A673 (cell line): ENCODE results near the gene DCHS2. TPM values are rescaled to one million over a fixed set of nuclear protein-coding genes. Genes with fewer than 3 reads are reported as not detected.

Experiments used
- BruUV-seq: library from RNA; stranded (reverse); fragments of 400-500 nt; replicated peaks from 2 replicates; lab custom pipeline; 2021; lab: Mats Ljungman, UMichigan
- CTCF ChIA-PET: fragments of 300-600 bp; sonication (Branson Sonifier 250); formaldehyde crosslinking; loops from one replicate; lab custom pipeline; 2022; ENCODE audit warnings: antibody characterized with exemption; lab: Charles Lee
- POLR2A ChIA-PET: fragments of 300-600 bp; sonication (Branson Sonifier 250); formaldehyde crosslinking; loops from one replicate; lab custom pipeline; 2022; ENCODE audit warnings: antibody characterized with exemption; ENCODE audit not compliant: low non-redundant PET; lab: Charles Lee
- DNase-seq: peaks from one replicate; pipeline ENCODE4 v3.0.0-alpha.2; 2015; ENCODE audit warnings: low spot score
- H3K27ac ChIP-seq: fragments of 200-600 bp; sonication (generic); 2 replicates; pipeline ENCODE4 v1.5.1; 2016; ENCODE audit warnings: mixed run types, low read depth, mild to moderate bottlenecking, mixed read lengths, antibody characterized with exemption, low read length; ENCODE audit not compliant: poor library complexity, severe bottlenecking
- H3K27me3 ChIP-seq: fragments of 200-600 bp; sonication (generic); replicated peaks from 2 replicates; pipeline ENCODE4 v1.6.1; 2017; ENCODE audit warnings: mixed run types, low read depth, mild to moderate bottlenecking, mixed read lengths, antibody characterized with exemption, low read length; ENCODE audit not compliant: insufficient read depth, poor library complexity
- H3K36me3 ChIP-seq: fragments of 200-600 bp; sonication (generic); 2 replicates; pipeline ENCODE4 v1.6.1; 2016; ENCODE audit warnings: mixed run types, mild to moderate bottlenecking, mixed read lengths, antibody characterized with exemption, low read length; ENCODE audit not compliant: insufficient read depth, poor library complexity, severe bottlenecking
- H3K4me1 ChIP-seq: fragments of 200-600 bp; sonication (generic); 2 replicates; pipeline ENCODE4 v1.6.1; 2017; ENCODE audit warnings: mixed run types, mild to moderate bottlenecking, mixed read lengths, antibody characterized with exemption, low read length; ENCODE audit not compliant: insufficient read depth, poor library complexity, severe bottlenecking
- H3K4me3 ChIP-seq: fragments of 200-600 bp; sonication (generic); 2 replicates; pipeline ENCODE4 v1.5.1; 2016; ENCODE audit warnings: low read depth, mixed run types, mild to moderate bottlenecking, mixed read lengths, low read length; ENCODE audit not compliant: poor library complexity, severe bottlenecking
- H3K9me3 ChIP-seq: fragments of 200-600 bp; sonication (generic); 2 replicates; pipeline ENCODE4 v1.6.1; 2016; ENCODE audit warnings: mixed run types, low read depth, mild to moderate bottlenecking, mixed read lengths, antibody characterized with exemption, low read length; ENCODE audit not compliant: poor library complexity, severe bottlenecking
- EZH2 ChIP-seq: fragments of 200-600 bp; sonication (generic); IDR thresholded peaks from 2 replicates; pipeline ENCODE4 v1.6.1; 2017; ENCODE audit warnings: borderline replicate concordance, low read depth, mild to moderate bottlenecking, mixed read lengths, antibody characterized with exemption, low read length; ENCODE audit not compliant: poor library complexity, severe bottlenecking
- intact Hi-C: fragments of 100-400 bp; cut with micrococcal nuclease; formaldehyde crosslinking; loops from one replicate; pipeline ENCODE4 v1.10.0; 2022; ENCODE audit not compliant: unreplicated experiment
- total RNA-seq: library from RNA; stranded (reverse); gene quantifications from 2 replicates; pipeline ENCODE4 v1.2.3, GENCODE V29; 2021
- TF ChIP-seq, protein P1 (sequence below): fragments of 300-800, 200-600 bp; sonication (generic); conservative IDR thresholded peaks from 2 replicates; pipeline ENCODE4 v1.5.1; 2017; ENCODE audit warnings: low read depth, mild to moderate bottlenecking, antibody characterized with exemption, low read length, moderate library complexity, mixed read lengths

The DCHS2 gene
- total RNA-seq, 1 experiment from 2014 or later: 0.58 TPM

DNA sequence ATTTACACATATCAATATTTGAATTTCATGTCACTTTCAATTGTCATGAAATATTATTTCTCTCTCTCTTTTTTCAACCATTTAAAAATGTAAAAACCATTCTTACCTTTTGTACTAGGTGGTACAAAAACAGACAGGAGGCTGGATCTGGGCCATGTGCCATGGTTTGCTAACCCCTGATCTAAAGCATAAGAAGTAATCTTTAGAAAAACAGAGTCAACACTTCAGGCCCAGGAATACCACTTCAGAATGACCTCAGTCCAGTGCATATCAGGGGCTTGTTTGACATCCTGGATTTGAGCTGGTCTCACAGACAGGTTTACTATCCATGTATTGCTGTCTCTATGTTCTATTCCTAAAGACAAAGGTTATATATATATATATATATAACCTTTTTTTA is 102.5 kb downstream of the DCHS2 start:
- Histone ChIP-seq H3K27me3 (no peaks in the 10 kb centered on the region), H3K36me3 (no peaks in the 10 kb centered on the region), H3K4me3 (no peak overlapping the region), H3K4me1 (no peaks in the 10 kb centered on the region), H3K9me3 (no peaks in the 10 kb centered on the region), H3K27ac (no peak overlapping the region)
- intact Hi-C loops: no loop called here
- no peak for DNase-seq
- BruUV-seq: no TSS peak
- TF ChIP-seq, protein P1, sequence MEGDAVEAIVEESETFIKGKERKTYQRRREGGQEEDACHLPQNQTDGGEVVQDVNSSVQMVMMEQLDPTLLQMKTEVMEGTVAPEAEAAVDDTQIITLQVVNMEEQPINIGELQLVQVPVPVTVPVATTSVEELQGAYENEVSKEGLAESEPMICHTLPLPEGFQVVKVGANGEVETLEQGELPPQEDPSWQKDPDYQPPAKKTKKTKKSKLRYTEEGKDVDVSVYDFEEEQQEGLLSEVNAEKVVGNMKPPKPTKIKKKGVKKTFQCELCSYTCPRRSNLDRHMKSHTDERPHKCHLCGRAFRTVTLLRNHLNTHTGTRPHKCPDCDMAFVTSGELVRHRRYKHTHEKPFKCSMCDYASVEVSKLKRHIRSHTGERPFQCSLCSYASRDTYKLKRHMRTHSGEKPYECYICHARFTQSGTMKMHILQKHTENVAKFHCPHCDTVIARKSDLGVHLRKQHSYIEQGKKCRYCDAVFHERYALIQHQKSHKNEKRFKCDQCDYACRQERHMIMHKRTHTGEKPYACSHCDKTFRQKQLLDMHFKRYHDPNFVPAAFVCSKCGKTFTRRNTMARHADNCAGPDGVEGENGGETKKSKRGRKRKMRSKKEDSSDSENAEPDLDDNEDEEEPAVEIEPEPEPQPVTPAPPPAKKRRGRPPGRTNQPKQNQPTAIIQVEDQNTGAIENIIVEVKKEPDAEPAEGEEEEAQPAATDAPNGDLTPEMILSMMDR: no peak
- TF ChIP-seq EZH2: no peak
- ChIA-PET CTCF (no interaction called here), POLR2A (no interaction called here)

DNA sequence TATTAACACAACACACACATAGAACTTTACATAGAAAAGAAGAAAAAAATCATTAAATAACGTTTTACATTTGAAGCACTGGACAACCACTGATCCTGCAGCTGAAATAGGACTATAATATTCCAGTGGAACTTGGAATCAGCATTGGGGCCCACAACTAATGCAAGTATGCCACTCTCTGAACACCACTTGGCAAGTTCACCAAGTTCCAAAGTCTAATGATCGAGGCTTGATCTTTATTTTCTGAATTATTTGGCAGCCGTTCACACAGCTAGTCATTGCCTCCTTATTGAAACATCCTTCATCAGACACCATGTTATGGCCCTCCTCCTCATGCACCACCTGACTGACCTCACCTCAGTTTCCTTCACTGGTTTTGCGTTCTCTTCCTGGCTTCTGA is 107.6 kb downstream of the DCHS2 start:
- H3K4me3 ChIP-seq: no peak overlapping the region
- no peaks in the 10 kb centered on the region for H3K9me3 ChIP-seq
- H3K4me1 ChIP-seq: no peaks in the 10 kb centered on the region
- CTCF ChIA-PET: no interaction called here
- no peak for DNase-seq
- H3K27ac ChIP-seq: no peak overlapping the region
- intact Hi-C loops: no loop called here
- POLR2A ChIA-PET: no interaction called here
- H3K27me3 ChIP-seq: no peaks in the 10 kb centered on the region
- H3K36me3 ChIP-seq: no peaks in the 10 kb centered on the region
- no TSS peak for BruUV-seq
- no peak for TF ChIP-seq EZH2
- TF ChIP-seq, protein P1: no peak

DNA sequence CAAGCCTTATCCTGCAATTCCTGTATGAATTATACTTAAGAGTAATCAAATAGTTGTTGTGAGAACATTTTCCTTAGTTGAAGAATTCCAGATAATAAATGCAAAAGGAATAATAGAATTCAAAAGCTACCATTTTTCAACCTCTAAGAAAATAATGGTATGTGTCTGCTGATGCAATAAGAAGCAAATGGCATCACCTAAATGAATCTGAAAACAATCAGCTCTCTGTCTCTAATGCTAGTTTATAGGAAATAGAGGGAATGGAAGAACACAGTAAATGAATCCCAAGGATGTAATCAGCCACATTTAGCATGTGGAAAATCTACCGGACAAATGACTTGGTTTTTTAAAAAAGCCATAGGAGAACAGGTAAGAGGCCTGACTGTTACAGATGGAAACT is 115.1 kb downstream of the DCHS2 start:
- Histone ChIP-seq H3K4me3 (no peak overlapping the region), H3K27me3 (no peaks in the 10 kb centered on the region), H3K9me3 (no peaks in the 10 kb centered on the region), H3K36me3 (no peaks in the 10 kb centered on the region), H3K27ac (no peak overlapping the region), H3K4me1 (no peaks in the 10 kb centered on the region)
- intact Hi-C loops: no loop called here
- CTCF ChIA-PET: no interaction called here
- POLR2A ChIA-PET: no interaction called here
- no peak for DNase-seq
- TF ChIP-seq, protein P1: no peak
- TF ChIP-seq EZH2: no peak
- no TSS peak for BruUV-seq
